Stimulated activated CD8-positive, alpha-beta memory T cell treated with anti-CD3 and anti-CD28 coated beads, Interleukin-7, amount 100 ng/mL, for 48 hours (primary cell): ENCODE measurements around the gene WNK1.
A peak's percentile ranks its signal among the peaks of the same experiment; 100 is the strongest.
"Not testable (repeated sequence)": the region's sequence is repeated elsewhere in the genome, so short reads cannot be mapped to it uniquely, and the experiment has no call there.

ENCODE experiments used
- DNase-seq, 2 donors: peaks; one replicate each; pipeline ENCODE4 v3.0.0-alpha.2; 2020; ENCODE audit warnings: low read depth in 1 of 2; ENCODE audit errors: extremely low read depth in 1 of 2

WNK1 gene

GRCh38 chr12:751999-752694 is at the start of gene WNK1:
WNK1 (plus strand) TSS chr12:752579; CDS start chr12:753566, 987 bp downstream.
- DNase-seq = peak; percentile 93 to 98

DNA sequence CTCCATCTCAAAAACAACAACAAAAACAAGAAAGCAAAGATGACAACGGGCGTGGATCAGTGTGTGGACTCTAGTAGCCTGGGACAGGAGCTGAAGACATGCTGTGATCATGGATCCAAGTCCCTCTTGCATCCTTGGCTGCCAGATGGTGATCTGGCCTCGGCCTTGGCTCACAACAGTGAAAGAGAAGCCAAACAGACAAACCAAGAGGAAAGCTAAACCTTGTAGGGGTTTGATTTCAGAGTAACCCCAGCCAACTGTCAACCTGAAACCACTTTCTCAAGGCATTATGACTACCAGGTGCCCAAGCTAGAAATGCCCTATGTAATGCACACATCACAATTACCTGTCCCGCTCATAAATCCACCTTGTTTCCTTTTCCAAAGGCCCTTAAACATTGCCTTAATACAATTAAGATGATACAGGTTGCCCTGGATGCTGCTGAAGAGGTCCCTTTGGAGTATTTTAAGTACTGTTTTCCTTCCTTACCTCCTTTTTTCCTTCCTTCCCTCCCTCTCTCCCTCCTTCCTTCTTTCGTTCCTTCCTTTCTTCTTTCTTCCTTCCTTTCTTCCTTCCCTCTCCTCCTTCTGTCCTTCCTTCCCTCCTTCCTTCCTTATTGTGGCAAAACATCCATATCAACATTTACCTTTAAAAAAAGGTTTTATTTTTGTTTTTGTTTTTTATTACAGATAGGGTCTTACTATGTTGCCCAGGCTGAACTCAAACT is 47.7 kb upstream of the WNK1 start:
- no peak for DNase-seq

- DNase-seq = not testable (repeated sequence)
Observed at GRCh38 chr12:708084-708483, 44.3 kb upstream of the WNK1 start.

DNA sequence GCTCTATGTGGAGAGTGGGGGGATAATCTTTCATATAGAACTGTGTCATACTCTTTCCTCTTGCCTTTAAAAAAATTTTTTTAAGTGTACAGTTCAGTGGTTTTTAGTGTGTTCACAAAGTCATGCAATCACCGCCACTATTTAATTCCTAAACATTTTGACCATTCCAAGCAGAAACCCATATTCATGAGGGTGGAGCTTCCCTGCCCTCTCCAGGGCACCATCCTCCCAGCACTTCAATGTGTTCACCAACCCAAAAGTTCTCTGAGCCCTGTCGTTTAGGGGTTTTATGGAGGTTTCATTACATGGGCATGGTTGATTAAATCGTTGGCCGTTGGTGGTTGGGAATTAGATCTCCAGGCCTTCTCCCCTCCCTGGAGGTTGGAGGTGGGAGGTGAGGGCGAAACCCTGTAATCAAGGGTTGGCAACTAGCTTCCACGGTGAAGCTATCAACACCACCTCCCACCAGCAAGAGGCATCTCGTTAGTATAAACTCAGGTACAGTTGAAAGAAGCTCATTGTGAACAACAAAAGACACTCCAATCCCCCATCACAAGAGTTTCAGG is 42.8 kb upstream of the WNK1 start:
- DNase-seq = no peak

GRCh38 chr12:712172-712863 is 40.1 kb upstream of the WNK1 start:
- no peak for DNase-seq

GRCh38 chr12:713281-713875 is 39.0 kb upstream of the WNK1 start:
- peak; percentile 13 to 47 for DNase-seq

- peak; percentile 11 to 39 for DNase-seq
Observed at GRCh38 chr12:716506-716905, 35.9 kb upstream of the WNK1 start.

DNA sequence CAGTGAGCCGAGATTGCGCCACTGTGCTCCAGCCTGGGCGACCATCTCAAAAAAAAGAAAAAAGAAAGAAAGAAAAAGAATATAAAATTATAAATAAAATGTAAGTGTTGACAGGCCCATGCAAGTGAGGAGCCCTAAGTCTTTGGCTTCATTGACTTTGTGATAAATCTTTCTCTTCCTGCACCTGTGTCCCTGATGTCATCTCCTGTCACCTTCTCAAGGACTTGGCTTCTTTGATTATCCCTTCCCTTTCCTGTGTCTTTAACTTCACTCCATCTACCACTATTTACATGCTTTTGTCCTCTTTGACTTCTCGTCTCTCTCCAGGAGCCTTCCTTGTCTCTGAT is 33.6 kb upstream of the WNK1 start:
- DNase-seq = no peak

DNA sequence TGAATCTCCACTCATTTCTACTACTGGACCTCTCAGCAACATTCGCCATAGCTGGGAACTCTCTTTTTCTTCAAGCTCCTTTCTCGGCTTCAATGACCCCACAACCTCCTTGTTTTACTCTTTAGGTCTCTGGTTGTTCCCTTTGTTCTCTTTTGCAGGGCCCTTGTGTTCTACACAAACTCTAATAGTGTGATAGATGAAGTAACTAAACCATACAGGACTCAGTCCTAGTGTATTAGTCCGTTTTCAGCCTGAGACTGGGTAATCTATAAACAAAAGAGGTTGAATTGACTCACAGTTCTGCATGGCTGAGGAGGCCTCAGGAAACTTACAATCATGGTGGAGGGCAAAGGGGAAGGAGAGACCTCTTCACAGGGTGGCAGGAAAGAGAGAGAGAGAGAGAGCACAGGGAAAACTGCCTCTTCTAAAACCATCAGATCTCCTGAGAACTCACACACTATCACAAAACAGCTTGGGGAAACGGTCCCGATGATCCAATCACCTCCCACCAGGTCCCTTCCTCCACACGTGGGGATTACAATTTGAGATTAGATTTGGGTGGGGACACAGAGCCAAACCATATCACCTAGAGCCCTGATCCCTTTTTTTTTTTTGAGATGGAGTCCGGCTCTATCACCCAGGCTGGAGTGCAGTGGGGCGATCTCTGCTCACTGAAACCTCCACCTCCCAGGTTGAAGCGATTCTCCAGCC is 32.0 kb upstream of the WNK1 start:
- DNase-seq = no peak

DNA sequence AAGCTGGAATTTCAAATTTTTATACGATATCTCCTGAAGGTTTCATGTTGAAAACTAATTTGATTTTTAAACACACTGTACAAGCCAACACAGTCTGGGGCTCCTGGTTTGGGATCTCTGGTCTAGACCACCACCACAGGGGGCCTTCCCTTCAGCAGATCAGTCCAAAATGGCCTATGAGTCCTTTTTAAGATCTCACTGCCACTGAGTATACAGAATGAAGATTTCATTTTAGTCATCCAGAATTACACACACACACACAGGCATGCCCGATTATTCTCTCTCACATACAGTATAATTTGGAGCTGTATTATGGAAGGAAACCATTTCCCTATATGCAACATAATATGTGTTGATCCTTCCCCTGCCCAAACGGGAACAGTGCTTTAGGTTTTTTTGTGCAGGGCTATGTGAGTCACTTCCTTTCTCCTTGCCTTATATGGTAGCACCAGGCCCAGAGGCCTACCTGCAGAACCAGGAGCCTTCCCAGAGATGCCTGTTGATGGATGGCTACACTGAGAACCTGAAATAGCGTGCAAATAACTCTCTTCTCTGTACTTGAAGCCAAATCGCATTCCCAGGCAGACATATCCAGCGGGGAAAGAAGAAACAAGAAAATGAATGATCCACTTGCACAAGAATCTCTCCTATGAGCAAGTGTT is 28.1 kb upstream of the WNK1 start:
- no peak for DNase-seq

DNA sequence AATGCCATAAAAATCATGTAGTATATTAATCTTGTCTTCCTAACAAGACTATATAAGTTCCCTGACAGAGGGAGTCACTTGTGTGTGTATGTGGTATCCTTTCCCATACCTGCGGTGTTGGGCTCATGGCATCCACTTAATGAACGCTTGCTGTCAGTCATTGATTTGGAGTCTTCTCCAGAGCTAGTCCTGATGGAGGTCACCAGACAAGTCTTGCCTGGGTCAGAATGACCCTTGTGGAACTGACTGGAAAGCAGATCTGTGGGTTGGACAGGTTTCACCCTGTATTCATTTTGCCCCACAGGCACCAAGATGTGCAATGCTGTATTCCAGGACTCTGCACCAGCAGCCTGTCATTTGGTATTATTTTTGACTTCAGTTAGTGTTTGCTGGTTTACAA is 27.3 kb upstream of the WNK1 start:
- DNase-seq = no peak

GRCh38 chr12:726281-727140 is 25.9 kb upstream of the WNK1 start:
- DNase-seq = no peak

- DNase-seq = no peak
Observed at GRCh38 chr12:727321-727720, 25.1 kb upstream of the WNK1 start.

- DNase-seq = no peak
Observed at GRCh38 chr12:728781-729180, 23.6 kb upstream of the WNK1 start.

DNA sequence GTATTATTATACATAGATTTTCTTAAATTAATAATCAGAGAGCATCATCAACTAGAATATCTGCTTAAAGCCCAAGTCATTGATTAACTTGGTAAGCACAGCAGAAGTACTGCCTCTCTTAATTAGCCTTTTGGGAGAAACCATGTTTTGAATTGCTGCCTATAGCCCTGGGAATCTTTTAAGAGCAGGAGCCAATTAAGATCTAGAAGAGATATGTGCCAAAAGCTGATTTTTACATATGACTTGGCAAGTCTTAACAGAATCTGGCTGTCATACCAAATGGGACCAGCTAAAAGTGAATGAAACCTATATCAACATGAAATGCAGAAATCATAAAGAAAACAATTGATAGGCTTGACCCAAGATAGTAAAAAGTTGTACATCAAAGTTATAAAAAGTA is 23.2 kb upstream of the WNK1 start:
- DNase-seq = no peak

DNA sequence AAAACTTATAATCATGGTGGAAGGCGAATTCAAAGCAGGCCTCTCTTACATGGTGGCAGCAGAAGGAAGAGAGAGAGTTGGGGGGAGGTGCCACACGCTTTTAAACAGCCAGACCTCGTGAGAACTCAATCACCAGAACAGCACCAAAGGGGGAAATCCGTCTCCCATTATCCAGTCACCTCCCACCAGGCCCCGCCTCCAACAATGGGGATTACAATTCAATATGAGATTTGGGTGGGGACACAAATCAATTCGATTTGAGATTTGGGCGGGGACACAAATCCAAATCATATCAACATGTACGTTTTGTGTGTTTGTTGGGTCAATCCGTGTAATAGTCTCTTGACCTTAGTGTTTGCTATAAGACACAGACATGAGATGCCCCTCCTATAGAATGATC is 21.8 kb upstream of the WNK1 start:
- no peak for DNase-seq

DNA sequence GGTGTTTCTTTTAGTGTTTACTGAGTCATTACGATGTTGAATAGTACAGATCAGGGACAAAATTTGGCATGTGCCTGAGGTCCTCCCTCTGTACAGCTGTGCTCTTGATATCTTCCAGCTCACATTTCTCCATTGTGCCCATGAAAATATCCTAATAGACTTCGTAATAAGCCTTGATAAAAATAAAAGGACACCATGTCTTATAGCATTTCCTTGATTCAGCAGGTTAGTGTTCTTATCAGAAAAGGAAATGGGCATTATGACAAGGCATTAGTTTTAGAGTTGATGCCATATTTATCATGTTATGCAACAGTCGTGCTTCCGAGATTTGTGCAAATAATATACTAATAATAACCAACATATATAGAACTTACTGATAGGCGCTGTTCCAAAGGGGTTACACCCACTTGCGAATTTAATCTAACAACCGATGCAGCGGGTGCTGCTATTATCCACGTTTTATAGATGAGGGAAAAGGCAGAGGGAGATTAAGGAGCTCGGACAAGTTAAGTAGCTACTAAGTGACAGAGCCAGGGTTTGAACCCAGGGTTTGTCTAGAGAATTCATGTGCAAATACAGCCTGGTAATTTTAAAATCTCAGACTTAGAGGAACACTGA is 15.1 kb upstream of the WNK1 start:
- no peak for DNase-seq

DNA sequence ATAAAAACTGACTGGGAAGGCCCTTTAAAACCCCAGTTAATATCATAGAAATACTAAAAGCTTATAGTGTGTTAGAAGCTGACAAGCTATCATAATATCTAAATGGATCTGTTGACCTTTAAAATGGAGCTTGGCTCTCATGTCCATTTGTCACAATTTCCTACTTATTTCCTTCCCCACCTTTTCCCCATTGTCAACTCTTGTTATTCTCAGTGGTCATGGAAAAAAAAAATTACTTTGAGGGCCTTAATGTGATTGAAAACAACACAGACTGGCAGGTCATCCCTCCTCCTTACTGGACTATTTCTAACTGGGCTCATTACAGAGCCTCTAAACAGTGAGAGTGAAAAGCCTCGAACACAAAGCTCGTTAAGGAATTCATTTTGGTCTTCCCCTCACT is 13.7 kb upstream of the WNK1 start:
- no peak for DNase-seq

GRCh38 chr12:739349-739748 is 13.0 kb upstream of the WNK1 start:
- DNase-seq = no peak
